ENCODE data around the gene ANGEL1. TPM values are rescaled to one million over a fixed set of nuclear protein-coding genes. Genes with fewer than 3 reads are reported as not detected.

The ANGEL1 gene
- total and polyA plus RNA-seq, 2 of the 8 experiments (the other 6 are each of a cell fraction or from before 2014, with no cell fraction given), result 26.8 to 27.2 TPM

DNA sequence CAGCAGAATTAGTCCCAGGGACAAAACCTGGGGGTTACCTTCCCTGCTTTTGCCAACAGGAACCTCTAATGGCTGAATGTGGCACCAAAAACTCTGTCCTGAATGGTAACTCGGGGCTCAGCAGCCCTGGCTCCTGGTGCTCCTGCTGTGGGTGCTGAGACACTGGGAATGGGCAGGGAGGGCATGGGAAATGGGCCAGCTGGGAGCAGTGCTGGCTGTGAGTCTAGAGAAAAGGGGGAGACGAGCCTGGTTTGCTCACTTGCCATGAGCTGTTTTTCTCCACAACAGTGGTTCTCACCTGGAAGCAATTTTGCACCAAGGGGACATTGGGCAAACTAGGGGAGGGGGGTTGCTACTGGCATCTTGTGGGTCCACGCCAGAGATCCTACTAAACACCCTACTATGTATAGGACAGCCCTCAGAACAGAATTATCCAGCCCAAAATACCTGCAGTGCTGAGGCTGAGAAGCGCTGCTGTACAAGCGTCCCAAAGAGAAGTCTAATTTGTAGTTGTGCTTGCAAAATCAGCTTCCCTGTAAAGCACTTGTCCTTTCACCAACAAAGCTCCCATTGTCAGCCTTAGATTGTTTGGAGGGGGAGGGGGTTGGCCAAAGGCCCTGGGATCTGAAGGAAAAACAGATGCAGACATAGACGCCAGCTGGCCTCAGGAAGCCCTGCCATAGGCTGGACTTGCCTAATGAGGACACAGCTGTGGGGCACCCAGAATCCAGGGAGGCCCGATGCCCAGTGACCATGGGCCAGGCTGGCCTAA, 17.2 kb upstream of the ANGEL1 start:
- no peak overlapping the region for H2BK20ac ChIP-seq (ENCODE audit: low read length)
- no peak overlapping the region for H3K56ac ChIP-seq (replicated peaks; ENCODE audit: insufficient read length, low read depth, low read length)
- H3K18ac ChIP-seq (ENCODE audit: extremely low read depth, low read length), result no peak overlapping the region
- H3K4me2 ChIP-seq (ENCODE audit: insufficient read depth in 1 of 2, low read depth in 2 of 2, low read length in 2 of 2), result no peak overlapping the region
- no peak for FAIRE-seq
- 0 out of 2 replicates have a peak overlapping the region, but pooled peaks have one; percentile 36 for H2AFZ ChIP-seq (ENCODE audit: low read length)
- DNase-seq (ENCODE audit: low read depth in 1 of 2, low spot score in 2 of 2), result no peak
- H3K79me2 ChIP-seq (ENCODE audit: control insufficient read depth in 1 of 2, insufficient read depth in 2 of 2, low read length in 2 of 2), result no peaks in the 10 kb centered on the region
- WGBS, 2 experiments (ENCODE audit: extremely low coverage in 1 of 2, insufficient coverage in 1 of 2, insufficient read length in 1 of 2, insufficient replicate concordance in 2 of 2, low coverage in 1 of 2, low lambda C conversion rate in 2 of 2, missing lambda C conversion rate in 1 of 2), result 87% methylated on average over 7 of the region's 7 CpGs; no CpG with 5 or more reads in 1 of the 2 experiments
- no peak overlapping the region for H3K4me3 ChIP-seq (ENCODE audit: extremely low read depth in 1 of 4, insufficient read depth in 2 of 4, low read depth in 3 of 4, low read length in 4 of 4)
- ChIA-PET CTCF (ENCODE audit: partially characterized antibody) (interaction anchor here (0.6 to 1.9 kb wide), 8 partner anchors 12 to 241 kb away, joined by 3 to 7 read pairs (median 4); no protein-coding TSS in a partner anchor), POLR2A (ENCODE audit: partially characterized antibody) (interaction anchor here (0.7 to 1.8 kb wide), 2 partner anchors 18 to 19 kb away, joined by 3 to 7 read pairs; partner anchors contain the start of gene ANGEL1)
- H2BK120ac ChIP-seq (replicated peaks; ENCODE audit: low read depth, low read length), result no peak overlapping the region
- H4K5ac ChIP-seq (ENCODE audit: insufficient read length, low read depth, low read length), result no peak overlapping the region
- no peak overlapping the region for H2BK5ac ChIP-seq (ENCODE audit: low read depth, low read length)
- H3K27me3 ChIP-seq (replicated peaks in 1 of 4; ENCODE audit: control insufficient read depth in 3 of 4, extremely low read depth in 1 of 4, insufficient read depth in 3 of 4, low read length in 3 of 4), result no peaks in the 10 kb centered on the region
- H3K23me2 ChIP-seq (ENCODE audit: low read depth, low read length), result no peaks in the 10 kb centered on the region
- H3K4me1 ChIP-seq (replicated peaks in 1 of 4; ENCODE audit: control insufficient read depth in 3 of 4, insufficient read depth in 4 of 4, low read length in 3 of 4), result peaks cover 3 to 22% (median 10%) of the 10 kb centered on the region in 4 experiments
- H4K20me1 ChIP-seq (replicated peaks in 1 of 2; ENCODE audit: control insufficient read depth in 1 of 2, insufficient read depth in 2 of 2, low read length in 2 of 2), result no peaks in the 10 kb centered on the region
- TF ChIP-seq EGR1 (IDR thresholded peaks at IDR 0.05; ENCODE audit: borderline replicate concordance, low read depth, low read length) (no peak), KDM5A (IDR thresholded peaks at IDR 0.05; ENCODE audit: low read length) (no peak), POU5F1 (IDR thresholded peaks at IDR 0.05; ENCODE audit: low read depth, low read length) (no peak), BCL11A (IDR thresholded peaks at IDR 0.05; ENCODE audit: low read depth in 2 of 2, low read length in 2 of 2) (no peak), SIN3A (conservative IDR thresholded peaks at IDR 0.05 in 1 of 2, IDR thresholded peaks at IDR 0.05 in 1 of 2; ENCODE audit: low read depth in 1 of 2, low read length in 2 of 2) (no peak), CBX8 (IDR thresholded peaks at IDR 0.05; ENCODE audit: borderline replicate concordance, low read depth, low read length) (no peak), SP1 (IDR thresholded peaks at IDR 0.05; ENCODE audit: low read depth, low read length) (no peak), CTBP2 (IDR thresholded peaks at IDR 0.05; ENCODE audit: borderline replicate concordance, insufficient read depth, insufficient read length, low read length) (no peak), TBP (IDR thresholded peaks at IDR 0.05; ENCODE audit: low read depth, low read length) (no peak), ZNF274 (IDR thresholded peaks at IDR 0.05; ENCODE audit: borderline replicate concordance, extremely low read depth, low read length) (no peak)
- TF ChIP-seq, protein P1, sequence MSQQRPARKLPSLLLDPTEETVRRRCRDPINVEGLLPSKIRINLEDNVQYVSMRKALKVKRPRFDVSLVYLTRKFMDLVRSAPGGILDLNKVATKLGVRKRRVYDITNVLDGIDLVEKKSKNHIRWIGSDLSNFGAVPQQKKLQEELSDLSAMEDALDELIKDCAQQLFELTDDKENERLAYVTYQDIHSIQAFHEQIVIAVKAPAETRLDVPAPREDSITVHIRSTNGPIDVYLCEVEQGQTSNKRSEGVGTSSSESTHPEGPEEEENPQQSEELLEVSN (IDR thresholded peaks at IDR 0.05), result no peak
- no peak overlapping the region for H2BK15ac ChIP-seq (ENCODE audit: low read length)
- no peak overlapping the region for H3K23ac ChIP-seq (ENCODE audit: insufficient read length)
- H3K14ac ChIP-seq (ENCODE audit: insufficient read length), result no peak overlapping the region
- H4K8ac ChIP-seq (ENCODE audit: extremely low read depth, insufficient read depth, low read length), result no peak overlapping the region
- H3K4ac ChIP-seq (replicated peaks; ENCODE audit: insufficient read length, low read depth, low read length), result no peak overlapping the region
- H2AK5ac ChIP-seq (ENCODE audit: low read depth, low read length), result no peak overlapping the region
- H2BK12ac ChIP-seq (ENCODE audit: low read depth, low read length), result no peak overlapping the region
- no peak overlapping the region for H3K27ac ChIP-seq (ENCODE audit: low read depth, low read length)
- no peak overlapping the region for H4K91ac ChIP-seq (replicated peaks; ENCODE audit: insufficient read length, low read length)
- no peaks in the 10 kb centered on the region for H3K9me3 ChIP-seq (ENCODE audit: insufficient read depth in 2 of 2, low read depth in 1 of 2, low read length in 1 of 2)
- H3K9ac ChIP-seq (replicated peaks in 1 of 4; ENCODE audit: extremely low read depth in 1 of 4, low read depth in 3 of 4, low read length in 3 of 4), result no peak overlapping the region
- no peaks in the 10 kb centered on the region for H3K79me1 ChIP-seq (ENCODE audit: low read depth, low read length)
- no peaks in the 10 kb centered on the region for H3K36me3 ChIP-seq (ENCODE audit: control insufficient read depth in 2 of 4, insufficient read depth in 4 of 4, low read length in 3 of 4)

Data from H1 (cell line).